Liver (tissue), 3 donors: ENCODE results near the gene PLEKHA3.

Experiments used
- ATF3 ChIP-seq: IDR thresholded peaks from 2 replicates; pipeline ENCODE4 v1.6.1; 2016; ENCODE audit warnings: antibody characterized with exemption
- EGR1 ChIP-seq, 2 donors: IDR thresholded peaks; 2 replicates each; pipeline ENCODE4 v1.6.1; 2016 to 2018; ENCODE audit warnings: antibody characterized with exemption in 2 of 2, low read depth in 2 of 2
- GABPA ChIP-seq, 2 donors: IDR thresholded peaks in 1 of 2; conservative IDR thresholded peaks in 1 of 2; 2 replicates each; pipeline ENCODE4 v1.6.1; 2016; ENCODE audit warnings: antibody characterized with exemption in 2 of 2, mild to moderate bottlenecking in 1 of 2, moderate library complexity in 1 of 2
- JUND ChIP-seq, 2 donors: IDR thresholded peaks; 2 replicates each; pipeline ENCODE4 v1.6.1; 2016; ENCODE audit warnings: antibody characterized with exemption in 2 of 2
- MAX ChIP-seq: IDR thresholded peaks from 2 replicates; pipeline ENCODE4 v1.6.1; 2016; ENCODE audit warnings: antibody characterized with exemption
- NR2F2 ChIP-seq: IDR thresholded peaks from 2 replicates; pipeline ENCODE4 v1.6.1; 2016; ENCODE audit warnings: antibody characterized with exemption
- SP1 ChIP-seq: IDR thresholded peaks from 2 replicates; pipeline ENCODE4 v1.6.1; 2018; ENCODE audit warnings: antibody characterized with exemption, mild to moderate bottlenecking
- TAF1 ChIP-seq: conservative IDR thresholded peaks from 2 replicates; pipeline ENCODE4 v1.6.1; 2016; ENCODE audit warnings: antibody characterized with exemption, mild to moderate bottlenecking
- TF ChIP-seq, protein P1 (sequence below): IDR thresholded peaks from 2 replicates; pipeline ENCODE4 v1.6.1; 2016; ENCODE audit warnings: antibody characterized with exemption, mild to moderate bottlenecking
- TF ChIP-seq, protein P2 (sequence below): fragments of 150-350 bp; IDR thresholded peaks from 2 replicates; pipeline ENCODE4 v1.5.1; 2017; ENCODE audit warnings: improper control_type of control experiment, low read depth, low read length; ENCODE audit not compliant: missing input control
- TF ChIP-seq, protein P3 (sequence below): IDR thresholded peaks from 2 replicates; pipeline ENCODE4 v1.6.1; 2016; ENCODE audit warnings: antibody characterized with exemption
- donor health status: healthy.
- donor health status: healthy.

GRCh38 chr2:178478439-178479274 is 1.6 kb upstream of the PLEKHA3 start, which contains the start of gene FKBP7:
- TF ChIP-seq EGR1 (IDR thresholded peaks at IDR 0.05; ENCODE audit: low read depth in 2 of 2) (no peak), SP1 (peak; percentile 33), TAF1 (peak; percentile 38), GABPA (IDR thresholded peaks at IDR 0.05 in 1 of 2, conservative IDR thresholded peaks at IDR 0.05 in 1 of 2) (no peak), NR2F2 (no peak), MAX (no peak), JUND (IDR thresholded peaks at IDR 0.05) (no peak), ATF3 (no peak)
- TF ChIP-seq, protein P1, sequence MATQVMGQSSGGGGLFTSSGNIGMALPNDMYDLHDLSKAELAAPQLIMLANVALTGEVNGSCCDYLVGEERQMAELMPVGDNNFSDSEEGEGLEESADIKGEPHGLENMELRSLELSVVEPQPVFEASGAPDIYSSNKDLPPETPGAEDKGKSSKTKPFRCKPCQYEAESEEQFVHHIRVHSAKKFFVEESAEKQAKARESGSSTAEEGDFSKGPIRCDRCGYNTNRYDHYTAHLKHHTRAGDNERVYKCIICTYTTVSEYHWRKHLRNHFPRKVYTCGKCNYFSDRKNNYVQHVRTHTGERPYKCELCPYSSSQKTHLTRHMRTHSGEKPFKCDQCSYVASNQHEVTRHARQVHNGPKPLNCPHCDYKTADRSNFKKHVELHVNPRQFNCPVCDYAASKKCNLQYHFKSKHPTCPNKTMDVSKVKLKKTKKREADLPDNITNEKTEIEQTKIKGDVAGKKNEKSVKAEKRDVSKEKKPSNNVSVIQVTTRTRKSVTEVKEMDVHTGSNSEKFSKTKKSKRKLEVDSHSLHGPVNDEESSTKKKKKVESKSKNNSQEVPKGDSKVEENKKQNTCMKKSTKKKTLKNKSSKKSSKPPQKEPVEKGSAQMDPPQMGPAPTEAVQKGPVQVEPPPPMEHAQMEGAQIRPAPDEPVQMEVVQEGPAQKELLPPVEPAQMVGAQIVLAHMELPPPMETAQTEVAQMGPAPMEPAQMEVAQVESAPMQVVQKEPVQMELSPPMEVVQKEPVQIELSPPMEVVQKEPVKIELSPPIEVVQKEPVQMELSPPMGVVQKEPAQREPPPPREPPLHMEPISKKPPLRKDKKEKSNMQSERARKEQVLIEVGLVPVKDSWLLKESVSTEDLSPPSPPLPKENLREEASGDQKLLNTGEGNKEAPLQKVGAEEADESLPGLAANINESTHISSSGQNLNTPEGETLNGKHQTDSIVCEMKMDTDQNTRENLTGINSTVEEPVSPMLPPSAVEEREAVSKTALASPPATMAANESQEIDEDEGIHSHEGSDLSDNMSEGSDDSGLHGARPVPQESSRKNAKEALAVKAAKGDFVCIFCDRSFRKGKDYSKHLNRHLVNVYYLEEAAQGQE = peak; percentile 30
- TF ChIP-seq, protein P2, sequence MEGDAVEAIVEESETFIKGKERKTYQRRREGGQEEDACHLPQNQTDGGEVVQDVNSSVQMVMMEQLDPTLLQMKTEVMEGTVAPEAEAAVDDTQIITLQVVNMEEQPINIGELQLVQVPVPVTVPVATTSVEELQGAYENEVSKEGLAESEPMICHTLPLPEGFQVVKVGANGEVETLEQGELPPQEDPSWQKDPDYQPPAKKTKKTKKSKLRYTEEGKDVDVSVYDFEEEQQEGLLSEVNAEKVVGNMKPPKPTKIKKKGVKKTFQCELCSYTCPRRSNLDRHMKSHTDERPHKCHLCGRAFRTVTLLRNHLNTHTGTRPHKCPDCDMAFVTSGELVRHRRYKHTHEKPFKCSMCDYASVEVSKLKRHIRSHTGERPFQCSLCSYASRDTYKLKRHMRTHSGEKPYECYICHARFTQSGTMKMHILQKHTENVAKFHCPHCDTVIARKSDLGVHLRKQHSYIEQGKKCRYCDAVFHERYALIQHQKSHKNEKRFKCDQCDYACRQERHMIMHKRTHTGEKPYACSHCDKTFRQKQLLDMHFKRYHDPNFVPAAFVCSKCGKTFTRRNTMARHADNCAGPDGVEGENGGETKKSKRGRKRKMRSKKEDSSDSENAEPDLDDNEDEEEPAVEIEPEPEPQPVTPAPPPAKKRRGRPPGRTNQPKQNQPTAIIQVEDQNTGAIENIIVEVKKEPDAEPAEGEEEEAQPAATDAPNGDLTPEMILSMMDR = peak; percentile 74
- TF ChIP-seq, protein P3, sequence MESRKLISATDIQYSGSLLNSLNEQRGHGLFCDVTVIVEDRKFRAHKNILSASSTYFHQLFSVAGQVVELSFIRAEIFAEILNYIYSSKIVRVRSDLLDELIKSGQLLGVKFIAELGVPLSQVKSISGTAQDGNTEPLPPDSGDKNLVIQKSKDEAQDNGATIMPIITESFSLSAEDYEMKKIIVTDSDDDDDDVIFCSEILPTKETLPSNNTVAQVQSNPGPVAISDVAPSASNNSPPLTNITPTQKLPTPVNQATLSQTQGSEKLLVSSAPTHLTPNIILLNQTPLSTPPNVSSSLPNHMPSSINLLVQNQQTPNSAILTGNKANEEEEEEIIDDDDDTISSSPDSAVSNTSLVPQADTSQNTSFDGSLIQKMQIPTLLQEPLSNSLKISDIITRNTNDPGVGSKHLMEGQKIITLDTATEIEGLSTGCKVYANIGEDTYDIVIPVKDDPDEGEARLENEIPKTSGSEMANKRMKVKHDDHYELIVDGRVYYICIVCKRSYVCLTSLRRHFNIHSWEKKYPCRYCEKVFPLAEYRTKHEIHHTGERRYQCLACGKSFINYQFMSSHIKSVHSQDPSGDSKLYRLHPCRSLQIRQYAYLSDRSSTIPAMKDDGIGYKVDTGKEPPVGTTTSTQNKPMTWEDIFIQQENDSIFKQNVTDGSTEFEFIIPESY = no peak
